HepG2 (cell line): ENCODE measurements around the gene TMEM232. TPM values are rescaled to one million over a fixed set of nuclear protein-coding genes. Genes with fewer than 3 reads are reported as not detected.

Source experiments
- ATAC-seq: fragments of 200-7000 bp; cut with Tn5 transposase; 3 replicates; pipeline ENCODE4 v1.9.1; 2020; ENCODE audit warnings: mild to moderate bottlenecking, moderate library complexity
- BruUV-seq: library from RNA; stranded (reverse); fragments of 400-500 nt; replicated peaks from 2 replicates; lab custom pipeline; 2021; lab: Mats Ljungman, UMichigan
- CTCF ChIA-PET: fragments of 300-600 bp; formaldehyde crosslinking; extraction: SDS; loops from one replicate; lab custom pipeline; 2021; ENCODE audit warnings: low total read pairs, inconsistent platforms, low intra/inter-chr PET ratio; lab: Yijun Ruan, JAX
- POLR2A ChIA-PET: fragments of 350-600 bp; sonication (Branson Sonifier 250); formaldehyde crosslinking; loops from one replicate; lab custom pipeline; 2020; ENCODE audit warnings: antibody characterized with exemption, inconsistent platforms; lab: Yijun Ruan, JAX
- DNase-seq: peaks from one replicate; pipeline ENCODE4 v3.0.0-alpha.2; 2015; ENCODE audit warnings: low spot score
- FAIRE-seq: peaks from 3 replicates; lab custom pipeline; 2011; peaks lifted over from hg19 to GRCh38; lab: Jason Lieb, UNC
- H2AFZ ChIP-seq: one replicate; pipeline ENCODE4 v1.6.1; 2011; ENCODE audit warnings: low read length, inconsistent platforms
- H3K27ac ChIP-seq: fragments of 300-600 bp; 3 replicates; pipeline ENCODE4 v1.8.0; 2011; ENCODE audit warnings: mixed run types, mild to moderate bottlenecking, mixed read lengths, low read length, inconsistent platforms; ENCODE audit not compliant: insufficient read depth; ENCODE audit errors: extremely low read length
- H3K27me3 ChIP-seq, 2 experiments: fragments of 200-600 bp in 1 of 2; 2 replicates in 1 of 2; 3 replicates in 1 of 2; pipeline versions ENCODE4 v1.6.0 to v1.8.0; 2011; ENCODE audit warnings: low read length in 2 of 2, mild to moderate bottlenecking in 2 of 2, moderate library complexity in 2 of 2, inconsistent platforms in 1 of 2; ENCODE audit not compliant: insufficient read depth in 2 of 2, control insufficient read depth in 1 of 2
- H3K36me3 ChIP-seq, 2 experiments: fragments of 200-600 bp in 1 of 2; replicated peaks in 1 of 2; 2 replicates in 1 of 2; 3 replicates in 1 of 2; pipeline versions ENCODE4 v1.5.1 to v1.8.0; 2011; ENCODE audit warnings: low read length in 2 of 2, inconsistent platforms in 1 of 2; ENCODE audit not compliant: insufficient read depth in 2 of 2, control insufficient read depth in 1 of 2
- H3K4me1 ChIP-seq: 2 replicates; pipeline ENCODE4 v1.5.1; 2012; ENCODE audit warnings: low read length, inconsistent platforms; ENCODE audit not compliant: insufficient read depth
- H3K4me2 ChIP-seq: 2 replicates; pipeline ENCODE4 v1.6.0; 2011; ENCODE audit warnings: low read depth, low read length, inconsistent platforms
- H3K4me3 ChIP-seq, 3 experiments: fragments of 200-600 bp in 1 of 3; sonication (generic), shearing (Covaris generic) in 1 of 3; replicated peaks in 1 of 3; 2 replicates each; pipeline ENCODE4 v1.5.1; 2011 to 2016; ENCODE audit warnings: low read length in 3 of 3, inconsistent platforms in 2 of 3, low read depth in 2 of 3, mild to moderate bottlenecking in 2 of 3, control low read depth in 1 of 3, mixed read lengths in 1 of 3; ENCODE audit not compliant: insufficient read depth in 1 of 3
- H3K79me2 ChIP-seq: one replicate; pipeline ENCODE4 v1.6.1; 2011; ENCODE audit warnings: low read length, inconsistent platforms; ENCODE audit not compliant: insufficient read depth
- H3K9ac ChIP-seq: 2 replicates; pipeline ENCODE4 v1.6.0; 2011; ENCODE audit warnings: mild to moderate bottlenecking, low read depth, low read length, inconsistent platforms; ENCODE audit not compliant: insufficient read depth
- H3K9me3 ChIP-seq: 2 replicates; pipeline ENCODE4 v1.5.1; 2012; ENCODE audit warnings: mild to moderate bottlenecking, low read length
- H4K20me1 ChIP-seq: 2 replicates; pipeline ENCODE4 v1.6.0; 2011; ENCODE audit warnings: inconsistent platforms, mild to moderate bottlenecking, low read length, moderate library complexity; ENCODE audit not compliant: insufficient read depth
- ADNP ChIP-seq: sonication (generic); formaldehyde crosslinking; IDR thresholded peaks from 2 replicates; pipeline ENCODE4 v1.4.0; 2020; ENCODE audit warnings: missing genetic modification reagents
- BHLHE40 ChIP-seq: IDR thresholded peaks from 2 replicates; pipeline ENCODE4 v1.6.1; 2011; ENCODE audit warnings: low read length, improper control_type of control experiment
- EEA1 ChIP-seq: sonication (generic); formaldehyde crosslinking; IDR thresholded peaks from 2 replicates; pipeline ENCODE4 v1.5.1; 2020; ENCODE audit warnings: mild to moderate bottlenecking, missing genetic modification reagents, borderline replicate concordance
- HMGXB3 ChIP-seq: sonication (generic); formaldehyde crosslinking; IDR thresholded peaks from 2 replicates; pipeline ENCODE4 v1.4.0; 2020; ENCODE audit warnings: missing genetic modification reagents, borderline replicate concordance
- KLF15 ChIP-seq: sonication (generic); formaldehyde crosslinking; IDR thresholded peaks from 2 replicates; pipeline ENCODE4 v1.8.1; 2023; ENCODE audit warnings: borderline replicate concordance, mild to moderate bottlenecking, inconsistent platforms, missing genetic modification reagents, mixed read lengths
- MTF2 ChIP-seq: sonication (generic); formaldehyde crosslinking; IDR thresholded peaks from 2 replicates; pipeline ENCODE4 v1.5.0; 2020; ENCODE audit warnings: missing genetic modification reagents, borderline replicate concordance
- NR2F6 ChIP-seq, 2 experiments: IDR thresholded peaks; 2 replicates each; pipeline ENCODE4 v1.6.1; 2016; ENCODE audit warnings: antibody characterized with exemption in 1 of 2, mild to moderate bottlenecking in 1 of 2
- SMARCC2 ChIP-seq: fragments of 450-650 bp; IDR thresholded peaks from 2 replicates; pipeline ENCODE4 v1.6.1; 2017; ENCODE audit warnings: antibody characterized with exemption, mild to moderate bottlenecking
- SMC3 ChIP-seq: IDR thresholded peaks from 2 replicates; pipeline ENCODE4 v1.6.1; 2011; ENCODE audit warnings: low read length, improper control_type of control experiment
- SNRNP70 ChIP-seq: fragments of 200-400 bp; formaldehyde crosslinking; IDR thresholded peaks from 2 replicates; pipeline ENCODE4 v1.6.1; 2017; ENCODE audit warnings: mild to moderate bottlenecking, low read depth, low read length, moderate library complexity
- ZBTB8A ChIP-seq: sonication (generic); formaldehyde crosslinking; IDR thresholded peaks from 2 replicates; pipeline ENCODE4 v1.4.0; 2020; ENCODE audit warnings: mild to moderate bottlenecking, low read depth, missing genetic modification reagents, borderline replicate concordance
- ZKSCAN8 ChIP-seq: IDR thresholded peaks from 2 replicates; pipeline ENCODE4 v1.6.1; 2016; ENCODE audit warnings: borderline replicate concordance, missing genetic modification reagents, missing compliant biosample characterization
- ZNF691 ChIP-seq: sonication (generic); formaldehyde crosslinking; IDR thresholded peaks from 2 replicates; pipeline ENCODE4 v1.4.0; 2020; ENCODE audit warnings: missing genetic modification reagents, low read depth, mild to moderate bottlenecking, borderline replicate concordance
- WGBS: methylation state at CpG from one replicate; pipeline ENCODE4 v1.1.6; 2017; ENCODE audit warnings: low lambda C conversion rate; 5-methylcytosine and 5-hydroxymethylcytosine counted together
- in situ Hi-C: cut with HindIII; loops from 2 replicates; pipeline ENCODE4 v1.10.0; 2017; ENCODE audit warnings: low pct_unique_long_range_greater_than_20kb; ENCODE audit not compliant: extremely low pct_ligation_motif_present
- intact Hi-C: fragments of 100-400 bp; cut with micrococcal nuclease; formaldehyde crosslinking; loops from one replicate; pipeline ENCODE4 v1.10.0; 2022; ENCODE audit not compliant: unreplicated experiment
- polyA plus RNA-seq, 8 experiments: library from polyadenylated mRNA; depleted of rRNA in 3 of 8; stranded (reverse) in 7 of 8; unstranded in 1 of 8; fragments of >200 nt; fragmentation: Illumina TruSeq in 4 of 8; extraction: Trizol in 4 of 8; gene quantifications; 2 replicates each; pipeline versions ENCODE4 v1.2.1 to v1.2.3, GENCODE V29; 2011 to 2016; ENCODE audit warnings: low read depth in 4 of 8, missing spikeins in 1 of 8, mixed read lengths in 1 of 8; ENCODE audit not compliant: insufficient read depth in 1 of 8
- total RNA-seq, 5 experiments: library from RNA; depleted of rRNA; stranded (reverse); fragments of >200 nt; fragmentation: Illumina TruSeq; extraction: Trizol; gene quantifications; 2 replicates each; pipeline ENCODE4 v1.2.3, GENCODE V29; 2016; ENCODE audit warnings: low read depth in 1 of 5

TMEM232 gene
- total and polyA plus RNA-seq, 2 of the 13 experiments (the other 11 are each of a cell fraction or from before 2014, with no cell fraction given) = 0.29 to 0.71 TPM

GRCh38 chr5:110653231-110653970 lies 73.1 kb downstream of the TMEM232 start:
- H3K4me2 ChIP-seq = no peak overlapping the region
- no peaks in the 10 kb centered on the region for H4K20me1 ChIP-seq
- H3K4me3 ChIP-seq = no peak overlapping the region
- FAIRE-seq (no peak), DNase-seq (no peak), ATAC-seq (no peak)
- no peaks in the 10 kb centered on the region for H3K9me3 ChIP-seq
- H2AFZ ChIP-seq = no peak overlapping the region
- 17% methylated on average over 3 of the region's 3 CpGs for WGBS
- no peaks in the 10 kb centered on the region for H3K36me3 ChIP-seq
- in situ Hi-C loops = no loop called here
- POLR2A ChIA-PET = no interaction called here
- intact Hi-C loops = no loop called here
- no TSS peak for BruUV-seq
- H3K27me3 ChIP-seq = no peaks in the 10 kb centered on the region
- no peaks in the 10 kb centered on the region for H3K4me1 ChIP-seq
- H3K9ac ChIP-seq = no peak overlapping the region
- H3K27ac ChIP-seq = no peak overlapping the region
- no peak for TF ChIP-seq KLF15
- TF ChIP-seq MTF2 (CRISPR knock-in tag) = no peak
- no peak for TF ChIP-seq SMC3
- no peak for TF ChIP-seq SNRNP70
- TF ChIP-seq BHLHE40 = no peak
- no peak for TF ChIP-seq NR2F6 (IDR thresholded peaks at IDR 0.05)
- TF ChIP-seq NR2F6 (CRISPR knock-in tag; IDR thresholded peaks at IDR 0.05) = no peak
- TF ChIP-seq HMGXB3 (CRISPR knock-in tag) = no peak
- no peak for TF ChIP-seq EEA1 (CRISPR knock-in tag)
- TF ChIP-seq ZKSCAN8 (CRISPR knock-in tag) = no peak
- TF ChIP-seq ADNP = no peak
- TF ChIP-seq SMARCC2 = no peak
- TF ChIP-seq ZBTB8A (CRISPR knock-in tag) = no peak
- no peak for TF ChIP-seq ZNF691 (CRISPR knock-in tag)
- CTCF ChIA-PET = no interaction called here
- no peaks in the 10 kb centered on the region for H3K79me2 ChIP-seq
